ENCODE results near the gene OR10A3. TPM values are rescaled to one million over a fixed set of nuclear protein-coding genes. Genes with fewer than 3 reads are reported as not detected.

OR10A3 gene
- total RNA-seq, 1 donor from 2014 or later: not detected

DNA sequence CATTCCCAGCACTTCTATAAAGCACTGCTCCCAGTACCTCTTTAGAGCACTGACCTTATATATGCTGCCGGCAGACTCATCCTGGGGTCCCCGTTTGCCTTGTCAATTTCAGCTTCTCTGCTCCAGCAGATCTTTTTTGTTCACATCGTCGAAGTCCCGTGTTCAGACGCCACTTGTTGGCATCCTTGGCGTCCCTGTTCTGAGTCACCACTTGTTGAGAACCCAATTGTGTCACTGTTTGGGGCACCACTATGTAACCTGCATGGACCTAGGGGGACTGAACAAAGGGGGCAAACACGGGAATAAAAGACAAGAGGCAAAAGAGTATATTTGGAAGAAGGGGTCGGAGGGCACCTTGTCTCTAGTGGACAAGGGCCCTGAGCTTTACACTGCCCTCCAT, 36.0 kb downstream of the OR10A3 start:
- Mint-ChIP-seq H3K36me3 (no peaks in the 10 kb centered on the region), H3K27ac (peak overlapping the region; percentile 97), H3K4me3 (peak overlapping the region; percentile 68), H3K9me3 (no peaks in the 10 kb centered on the region), H3K4me1 (ENCODE audit: unreplicated experiment) (peaks cover 26% of the 10 kb centered on the region), H3K27me3 (no peaks in the 10 kb centered on the region)
- TF ChIP-seq, protein P1, sequence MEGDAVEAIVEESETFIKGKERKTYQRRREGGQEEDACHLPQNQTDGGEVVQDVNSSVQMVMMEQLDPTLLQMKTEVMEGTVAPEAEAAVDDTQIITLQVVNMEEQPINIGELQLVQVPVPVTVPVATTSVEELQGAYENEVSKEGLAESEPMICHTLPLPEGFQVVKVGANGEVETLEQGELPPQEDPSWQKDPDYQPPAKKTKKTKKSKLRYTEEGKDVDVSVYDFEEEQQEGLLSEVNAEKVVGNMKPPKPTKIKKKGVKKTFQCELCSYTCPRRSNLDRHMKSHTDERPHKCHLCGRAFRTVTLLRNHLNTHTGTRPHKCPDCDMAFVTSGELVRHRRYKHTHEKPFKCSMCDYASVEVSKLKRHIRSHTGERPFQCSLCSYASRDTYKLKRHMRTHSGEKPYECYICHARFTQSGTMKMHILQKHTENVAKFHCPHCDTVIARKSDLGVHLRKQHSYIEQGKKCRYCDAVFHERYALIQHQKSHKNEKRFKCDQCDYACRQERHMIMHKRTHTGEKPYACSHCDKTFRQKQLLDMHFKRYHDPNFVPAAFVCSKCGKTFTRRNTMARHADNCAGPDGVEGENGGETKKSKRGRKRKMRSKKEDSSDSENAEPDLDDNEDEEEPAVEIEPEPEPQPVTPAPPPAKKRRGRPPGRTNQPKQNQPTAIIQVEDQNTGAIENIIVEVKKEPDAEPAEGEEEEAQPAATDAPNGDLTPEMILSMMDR (conservative IDR thresholded peaks at IDR 0.05): no peak
- DNase-seq (ENCODE audit: extremely low spot score, unreplicated experiment): no peak

DNA sequence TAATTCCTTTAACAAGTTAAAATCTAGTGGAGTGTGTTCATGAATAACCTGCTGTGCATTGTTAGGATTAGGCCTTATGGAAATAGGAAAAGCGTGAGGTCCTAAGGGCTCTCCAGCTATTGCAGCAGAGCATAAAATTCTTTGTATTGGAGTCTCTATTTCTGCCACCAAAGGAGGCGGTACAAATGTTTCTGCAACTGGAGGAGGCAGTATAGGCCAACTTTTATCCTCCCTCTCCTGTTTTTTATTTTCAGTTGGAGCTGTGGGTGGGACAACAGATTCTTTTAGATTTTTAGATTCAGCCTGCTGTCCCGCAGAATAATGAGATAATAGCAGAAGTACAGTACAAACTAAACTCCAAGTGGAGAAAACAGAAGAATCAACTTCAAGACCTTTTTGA, 36.6 kb downstream of the OR10A3 start:
- TF ChIP-seq, protein P1 (conservative IDR thresholded peaks at IDR 0.05): peak; percentile 23
- no peak for DNase-seq (ENCODE audit: extremely low spot score, unreplicated experiment)
- Mint-ChIP-seq H3K27ac (peak overlapping the region; percentile 97), H3K36me3 (no peaks in the 10 kb centered on the region), H3K4me3 (peak overlapping the region; percentile 68), H3K9me3 (no peaks in the 10 kb centered on the region), H3K27me3 (no peaks in the 10 kb centered on the region), H3K4me1 (ENCODE audit: unreplicated experiment) (peaks cover 26% of the 10 kb centered on the region)

- Mint-ChIP-seq H3K27ac (peak overlapping the region; percentile 97), H3K4me1 (ENCODE audit: unreplicated experiment) (peaks cover 26% of the 10 kb centered on the region)
These were observed 37.6 kb downstream of the OR10A3 start for GRCh38 chr11:7903940-7904339.

GRCh38 chr11:7901319-7901854, 40.1 kb downstream of the OR10A3 start:
- no peaks in the 10 kb centered on the region for H3K9me3 Mint-ChIP-seq
- H3K27ac Mint-ChIP-seq: peak overlapping the region; percentile 65
- DNase-seq (ENCODE audit: extremely low spot score, unreplicated experiment): no peak

More at GRCh38 chr11:7903940-7904339, 37.6 kb downstream of the OR10A3 start:
- peak overlapping the region; percentile 44 for H3K4me3 Mint-ChIP-seq
- TF ChIP-seq, protein P1 (conservative IDR thresholded peaks at IDR 0.05): no peak
- no peaks in the 10 kb centered on the region for H3K36me3 Mint-ChIP-seq
- no peaks in the 10 kb centered on the region for H3K9me3 Mint-ChIP-seq
- DNase-seq (ENCODE audit: extremely low spot score, unreplicated experiment): no peak
- no peaks in the 10 kb centered on the region for H3K27me3 Mint-ChIP-seq

GRCh38 chr11:7900686-7901085, 40.8 kb downstream of the OR10A3 start:
- TF ChIP-seq, protein P1 (conservative IDR thresholded peaks at IDR 0.05): no peak
- no peaks in the 10 kb centered on the region for H3K36me3 Mint-ChIP-seq

More at GRCh38 chr11:7901319-7901854, 40.1 kb downstream of the OR10A3 start:
- Mint-ChIP-seq H3K4me1 (ENCODE audit: unreplicated experiment) (peaks cover 26% of the 10 kb centered on the region), H3K4me3 (peak overlapping the region; percentile 46), H3K36me3 (no peaks in the 10 kb centered on the region), H3K27me3 (no peaks in the 10 kb centered on the region)
- TF ChIP-seq, protein P1 (conservative IDR thresholded peaks at IDR 0.05): no peak

More at GRCh38 chr11:7900686-7901085, 40.8 kb downstream of the OR10A3 start:
- Mint-ChIP-seq H3K4me3 (no peak overlapping the region), H3K27ac (peak overlapping the region; percentile 65), H3K9me3 (no peaks in the 10 kb centered on the region), H3K4me1 (ENCODE audit: unreplicated experiment) (peaks cover 19% of the 10 kb centered on the region), H3K27me3 (no peaks in the 10 kb centered on the region)
- no peak for DNase-seq (ENCODE audit: extremely low spot score, unreplicated experiment)

Measured in type B pancreatic cell (in vitro differentiated cells).